NK-92 treated with Interleukin-12 subunit alpha and Interleukin-12 subunit beta, amount 100 ng/mL, for 24 hours (cell line): ENCODE measurements around the gene CACNA1G.

Experiments used
- DNase-seq: peaks from one replicate; lab custom pipeline; 2025; lab: John Stamatoyannopoulos, UW

Gene CACNA1G

DNA sequence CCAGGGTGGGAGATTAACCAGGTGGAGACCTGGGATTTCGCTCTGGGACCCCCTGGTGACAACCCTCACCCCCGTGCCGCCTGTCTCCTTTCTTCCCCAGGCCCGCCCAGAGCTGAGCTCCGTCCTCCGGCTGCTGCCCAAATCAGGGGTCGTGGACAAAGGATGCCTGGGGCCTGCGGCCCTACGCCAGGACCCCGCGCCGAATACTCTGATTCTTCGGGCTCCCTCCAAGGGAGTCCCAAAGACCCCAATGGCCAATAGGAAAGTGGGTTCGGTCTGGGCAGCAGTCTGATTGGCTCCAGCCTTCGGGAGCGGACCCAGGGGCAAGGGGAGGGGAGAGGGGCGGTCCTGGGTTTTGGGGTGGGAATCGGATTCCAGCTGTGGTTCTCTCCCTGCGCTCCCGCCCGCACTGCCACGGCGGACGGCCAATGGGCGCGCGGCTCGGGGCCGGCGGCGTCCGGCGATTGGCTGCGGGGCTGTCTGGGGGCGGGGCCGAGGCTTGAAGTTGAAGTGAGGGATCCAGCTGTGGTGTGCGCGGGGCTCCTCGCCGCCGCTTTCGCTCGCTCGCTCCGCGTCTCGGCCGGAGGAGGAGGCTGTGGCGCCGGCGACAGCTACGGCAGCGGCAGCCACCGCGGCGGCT lies at the start of gene CACNA1G:
Gene CACNA1G (plus strand): TSS at position 531 of the 640 bp plus-strand sequence. CDS start 745 bp downstream, outside the sequence.
- DNase-seq, result peak; percentile 15

DNA sequence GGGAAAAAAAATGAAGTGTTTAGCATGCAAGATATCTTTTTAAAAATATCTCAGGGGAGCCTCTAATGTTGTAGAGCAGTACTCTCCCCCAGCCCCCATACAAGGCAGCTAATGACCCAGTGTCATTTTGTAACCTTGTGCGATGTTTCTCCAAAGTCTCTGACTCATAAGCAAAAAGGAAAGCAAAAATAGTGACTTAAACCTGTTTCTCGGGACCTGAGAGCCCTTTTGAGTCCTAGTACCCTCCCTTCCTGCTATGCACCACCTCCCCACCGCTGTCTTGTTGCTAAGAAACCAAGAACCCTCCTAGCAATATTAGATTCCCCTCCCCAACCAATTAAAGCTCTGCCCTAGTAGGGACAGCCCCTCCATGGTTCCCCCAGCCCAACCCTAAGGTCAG lies 49.5 kb upstream of the CACNA1G start:
- peak; percentile 47 for DNase-seq

- DNase-seq, result no peak
These were observed 47.0 kb upstream of the CACNA1G start for GRCh38 chr17:50513495-50513894.

GRCh38 chr17:50514388-50514787 lies 46.1 kb upstream of the CACNA1G start:
- DNase-seq, result no peak

GRCh38 chr17:50514936-50515702 lies 45.4 kb upstream of the CACNA1G start:
- no peak for DNase-seq

GRCh38 chr17:50517011-50517410 lies 43.5 kb upstream of the CACNA1G start:
- no peak for DNase-seq

- DNase-seq, result no peak
These were observed 42.8 kb upstream of the CACNA1G start for GRCh38 chr17:50517504-50518383.

- DNase-seq, result no peak
These were observed 42.0 kb upstream of the CACNA1G start for GRCh38 chr17:50518384-50519023.

GRCh38 chr17:50519141-50519834 lies 41.2 kb upstream of the CACNA1G start:
- no peak for DNase-seq

DNA sequence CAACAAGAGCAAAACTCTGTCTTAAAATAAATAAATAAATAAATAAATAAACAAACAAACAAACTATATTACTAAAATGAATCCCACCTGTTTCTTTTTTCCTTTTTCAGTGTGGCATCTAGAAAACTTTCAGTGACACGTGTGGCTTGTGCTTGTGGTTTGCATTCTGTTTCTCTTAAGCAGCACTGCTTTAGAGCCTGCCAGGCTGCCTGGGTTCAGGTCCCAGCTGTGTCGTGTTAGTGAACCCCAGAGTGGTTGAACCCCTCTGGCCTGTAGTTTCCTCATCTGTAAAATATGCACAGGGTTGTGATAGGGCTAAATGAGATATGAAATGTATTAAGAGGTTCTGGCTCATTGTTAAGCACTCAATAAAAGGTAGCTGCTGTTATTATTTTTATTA lies 40.0 kb upstream of the CACNA1G start:
- DNase-seq, result no peak

- DNase-seq, result no peak
These were observed 39.0 kb upstream of the CACNA1G start for GRCh38 chr17:50521514-50521913.

GRCh38 chr17:50522766-50523165 lies 37.7 kb upstream of the CACNA1G start:
- DNase-seq, result no peak

- DNase-seq, result no peak
These were observed 37.3 kb upstream of the CACNA1G start for GRCh38 chr17:50523208-50523607.

DNA sequence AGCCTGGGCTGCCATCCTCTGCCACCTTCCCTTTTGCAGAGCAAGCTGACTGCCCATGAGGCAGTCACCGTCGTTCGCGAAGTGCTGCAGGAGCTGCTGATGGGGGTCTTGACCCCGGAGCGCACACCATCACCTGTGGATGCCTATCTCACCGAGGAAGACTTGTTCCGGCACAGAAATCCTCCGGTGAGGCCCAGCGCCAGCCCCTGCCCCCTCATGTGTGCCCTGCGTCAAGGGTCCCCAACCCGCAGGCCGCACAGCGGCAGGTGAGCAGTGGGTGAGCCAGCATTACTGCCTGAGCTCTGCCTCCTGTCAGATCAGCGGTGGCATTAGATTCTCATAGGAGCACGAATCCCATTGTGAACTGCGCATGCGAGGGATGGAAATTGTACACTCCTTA lies 35.7 kb upstream of the CACNA1G start:
- DNase-seq, result no peak

DNA sequence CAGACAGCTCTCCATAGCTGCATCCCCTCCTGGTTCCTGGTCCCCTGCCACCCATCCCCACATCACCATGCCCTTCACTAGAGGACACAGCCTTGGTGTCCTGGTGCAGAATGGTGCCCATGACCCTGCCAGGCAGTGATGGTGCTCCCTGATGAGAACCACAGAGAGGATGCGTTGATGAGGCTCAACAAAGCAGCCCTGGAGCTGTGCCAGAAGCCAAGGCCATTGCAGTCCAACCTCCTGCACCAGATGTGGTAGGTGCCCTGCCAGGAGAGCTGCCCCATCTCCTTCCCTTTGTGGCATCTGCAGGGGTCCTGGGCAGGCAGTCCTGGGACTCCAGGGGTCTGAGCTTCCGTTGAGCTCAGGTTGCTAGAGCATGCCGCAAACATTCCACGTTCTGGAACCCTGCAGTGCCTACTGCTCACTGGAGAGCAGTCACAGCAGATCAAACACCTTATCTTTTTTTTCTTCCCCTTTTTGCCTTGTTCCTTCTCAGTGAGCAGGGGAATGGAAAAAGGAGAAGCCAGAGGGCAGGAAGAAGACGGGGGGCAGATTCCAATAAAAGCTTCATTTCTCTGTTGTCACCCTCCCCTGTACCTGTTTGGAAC lies 33.3 kb upstream of the CACNA1G start:
- no peak for DNase-seq

GRCh38 chr17:50527949-50528474 lies 32.5 kb upstream of the CACNA1G start:
- DNase-seq, result no peak

- DNase-seq, result no peak
These were observed 30.7 kb upstream of the CACNA1G start for GRCh38 chr17:50529849-50530248.

DNA sequence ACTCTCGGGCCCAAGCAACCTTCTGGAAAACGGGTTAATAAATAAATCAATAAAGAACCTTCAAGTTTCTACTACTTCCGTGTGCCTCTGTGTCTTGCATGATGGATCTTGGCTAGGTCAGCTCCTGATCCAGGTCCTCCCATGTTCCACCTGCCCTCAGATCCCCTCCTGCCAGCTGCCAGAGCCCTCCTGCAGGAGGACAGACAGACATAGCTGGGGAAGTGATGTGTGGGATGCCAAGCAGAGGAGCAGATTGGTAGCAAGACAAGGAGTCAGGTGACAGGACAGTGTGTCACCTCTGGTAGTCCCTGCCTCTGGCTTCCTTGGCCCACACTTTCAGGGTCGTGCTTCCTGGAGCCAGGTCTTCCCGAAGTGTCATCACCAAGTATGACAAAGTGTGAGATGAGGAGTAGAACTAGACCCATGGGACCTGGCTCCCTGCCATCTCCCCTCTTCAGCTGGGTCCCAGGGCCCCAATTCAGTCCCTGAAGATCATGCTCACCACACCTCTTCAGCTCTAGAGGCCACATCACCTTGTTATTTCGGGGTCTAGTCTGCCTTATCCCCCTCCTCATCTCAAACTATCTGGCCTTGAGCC lies 29.0 kb upstream of the CACNA1G start:
- peak; percentile 23 for DNase-seq

DNA sequence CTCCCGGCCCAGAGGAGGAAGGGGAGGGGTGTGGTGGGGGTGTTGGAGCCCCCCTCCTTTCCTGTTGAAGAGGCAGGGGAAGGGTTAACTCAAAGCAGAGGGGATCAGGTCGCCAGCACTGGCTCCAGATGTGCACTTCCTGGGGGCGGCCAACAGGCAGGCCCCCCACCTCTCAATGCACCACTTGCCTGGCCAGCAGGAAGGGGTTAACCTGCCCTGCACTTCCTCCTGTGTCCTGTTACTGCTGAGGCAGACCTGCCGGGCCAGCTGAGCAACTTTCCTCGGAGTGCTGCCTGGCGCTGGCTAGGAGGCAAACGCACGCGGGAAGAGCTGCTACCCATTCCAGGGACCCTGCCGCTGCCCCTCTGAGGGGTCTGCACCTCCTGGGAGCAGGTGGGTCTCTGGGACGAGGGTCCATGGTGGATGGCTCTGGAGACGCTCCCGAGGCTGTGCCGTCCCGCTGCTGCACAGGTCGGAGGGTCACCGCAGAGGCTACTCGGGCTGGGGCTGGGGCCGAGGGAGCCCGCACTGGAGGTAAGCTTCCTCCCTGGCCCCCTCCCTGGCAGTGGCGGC lies 28.0 kb upstream of the CACNA1G start, which contains the start of gene EPN3:
Gene EPN3 (plus strand): TSS at position 284 of the 573 bp plus-strand sequence. CDS start 3,822 bp downstream, outside the sequence.
- no peak for DNase-seq

DNA sequence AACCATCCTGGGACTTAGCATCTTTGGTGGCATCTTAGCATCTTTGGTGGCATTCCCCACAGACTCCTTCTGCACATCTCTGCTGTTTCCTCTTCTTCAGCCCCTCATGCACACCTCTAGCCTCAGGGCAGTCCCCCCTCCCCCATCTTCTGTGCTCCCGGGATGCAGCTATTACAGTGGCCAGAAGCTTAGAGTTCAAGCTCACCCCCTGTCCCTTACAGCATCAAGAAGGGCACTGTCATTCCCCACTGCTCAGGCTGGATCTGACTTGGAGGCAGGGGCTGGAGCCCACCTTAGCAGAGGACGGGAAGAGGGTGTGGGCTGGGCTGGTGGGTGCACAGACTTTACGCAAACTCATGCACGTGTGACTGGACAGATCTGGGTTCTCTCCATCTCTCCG lies 27.3 kb upstream of the CACNA1G start:
- DNase-seq, result no peak
